Measurements from ENCODE around the gene ZNF480.

DNA sequence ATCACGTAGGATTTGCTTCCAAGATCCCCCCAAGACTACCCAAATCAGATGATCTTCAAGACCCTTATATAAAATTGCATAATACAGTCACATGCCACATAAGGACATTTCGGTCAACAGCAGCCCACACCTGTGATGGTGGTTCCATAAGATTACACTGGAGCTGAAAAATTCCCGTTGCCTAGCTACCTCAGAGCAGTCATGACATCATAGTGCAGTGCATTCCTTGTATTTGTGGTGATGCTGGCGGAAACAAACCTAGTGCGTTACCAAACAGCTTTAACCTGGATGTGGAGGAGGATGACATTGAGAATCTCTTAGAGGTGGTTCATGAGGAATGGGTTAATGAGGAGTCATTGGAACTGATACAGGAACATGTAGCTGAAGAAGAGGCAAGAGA lies 22.8 kb upstream of the ZNF480 start:
- TF ChIP-seq, protein P1, sequence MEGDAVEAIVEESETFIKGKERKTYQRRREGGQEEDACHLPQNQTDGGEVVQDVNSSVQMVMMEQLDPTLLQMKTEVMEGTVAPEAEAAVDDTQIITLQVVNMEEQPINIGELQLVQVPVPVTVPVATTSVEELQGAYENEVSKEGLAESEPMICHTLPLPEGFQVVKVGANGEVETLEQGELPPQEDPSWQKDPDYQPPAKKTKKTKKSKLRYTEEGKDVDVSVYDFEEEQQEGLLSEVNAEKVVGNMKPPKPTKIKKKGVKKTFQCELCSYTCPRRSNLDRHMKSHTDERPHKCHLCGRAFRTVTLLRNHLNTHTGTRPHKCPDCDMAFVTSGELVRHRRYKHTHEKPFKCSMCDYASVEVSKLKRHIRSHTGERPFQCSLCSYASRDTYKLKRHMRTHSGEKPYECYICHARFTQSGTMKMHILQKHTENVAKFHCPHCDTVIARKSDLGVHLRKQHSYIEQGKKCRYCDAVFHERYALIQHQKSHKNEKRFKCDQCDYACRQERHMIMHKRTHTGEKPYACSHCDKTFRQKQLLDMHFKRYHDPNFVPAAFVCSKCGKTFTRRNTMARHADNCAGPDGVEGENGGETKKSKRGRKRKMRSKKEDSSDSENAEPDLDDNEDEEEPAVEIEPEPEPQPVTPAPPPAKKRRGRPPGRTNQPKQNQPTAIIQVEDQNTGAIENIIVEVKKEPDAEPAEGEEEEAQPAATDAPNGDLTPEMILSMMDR (IDR thresholded peaks at IDR 0.05; ENCODE audit: insufficient read depth, low read length) = no peak
- TF ChIP-seq, protein P2, sequence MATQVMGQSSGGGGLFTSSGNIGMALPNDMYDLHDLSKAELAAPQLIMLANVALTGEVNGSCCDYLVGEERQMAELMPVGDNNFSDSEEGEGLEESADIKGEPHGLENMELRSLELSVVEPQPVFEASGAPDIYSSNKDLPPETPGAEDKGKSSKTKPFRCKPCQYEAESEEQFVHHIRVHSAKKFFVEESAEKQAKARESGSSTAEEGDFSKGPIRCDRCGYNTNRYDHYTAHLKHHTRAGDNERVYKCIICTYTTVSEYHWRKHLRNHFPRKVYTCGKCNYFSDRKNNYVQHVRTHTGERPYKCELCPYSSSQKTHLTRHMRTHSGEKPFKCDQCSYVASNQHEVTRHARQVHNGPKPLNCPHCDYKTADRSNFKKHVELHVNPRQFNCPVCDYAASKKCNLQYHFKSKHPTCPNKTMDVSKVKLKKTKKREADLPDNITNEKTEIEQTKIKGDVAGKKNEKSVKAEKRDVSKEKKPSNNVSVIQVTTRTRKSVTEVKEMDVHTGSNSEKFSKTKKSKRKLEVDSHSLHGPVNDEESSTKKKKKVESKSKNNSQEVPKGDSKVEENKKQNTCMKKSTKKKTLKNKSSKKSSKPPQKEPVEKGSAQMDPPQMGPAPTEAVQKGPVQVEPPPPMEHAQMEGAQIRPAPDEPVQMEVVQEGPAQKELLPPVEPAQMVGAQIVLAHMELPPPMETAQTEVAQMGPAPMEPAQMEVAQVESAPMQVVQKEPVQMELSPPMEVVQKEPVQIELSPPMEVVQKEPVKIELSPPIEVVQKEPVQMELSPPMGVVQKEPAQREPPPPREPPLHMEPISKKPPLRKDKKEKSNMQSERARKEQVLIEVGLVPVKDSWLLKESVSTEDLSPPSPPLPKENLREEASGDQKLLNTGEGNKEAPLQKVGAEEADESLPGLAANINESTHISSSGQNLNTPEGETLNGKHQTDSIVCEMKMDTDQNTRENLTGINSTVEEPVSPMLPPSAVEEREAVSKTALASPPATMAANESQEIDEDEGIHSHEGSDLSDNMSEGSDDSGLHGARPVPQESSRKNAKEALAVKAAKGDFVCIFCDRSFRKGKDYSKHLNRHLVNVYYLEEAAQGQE (IDR thresholded peaks at IDR 0.05; ENCODE audit: insufficient replicate concordance, low read depth) = no peak
- TF ChIP-seq POLR2AphosphoS5 (IDR thresholded peaks at IDR 0.05; ENCODE audit: low read depth) = no peak
- no peak for TF ChIP-seq GABPA (IDR thresholded peaks at IDR 0.05; ENCODE audit: low read depth)
- TF ChIP-seq SPI1 (IDR thresholded peaks at IDR 0.05; ENCODE audit: borderline replicate concordance, low read depth) = no peak
